Esophagus mucosa (tissue), 1 donor: Measurements from ENCODE around the gene WNT6. TPM values are rescaled to one million over a fixed set of nuclear protein-coding genes. Genes with fewer than 3 reads are reported as not detected.
A peak's percentile ranks its signal among the peaks of the same experiment; 100 is the strongest.

Experiments used
- ATAC-seq: fragments of 200-7000 bp; cut with Tn5 transposase; one replicate; pipeline ENCODE4 v1.9.1; 2020
- total RNA-seq: library from RNA; stranded (reverse); gene quantifications from one replicate; pipeline ENCODE4 v1.2.4, GENCODE V29; 2023
- donor health status: DM: yes; HTN: yes; CAD: no.

The WNT6 gene
- not detected for total RNA-seq

- peak; percentile 18 for ATAC-seq
Observed at GRCh38 chr2:218859556-218859987, at the start of gene WNT6. TSS of gene WNT6 (plus strand) at chr2:218859805. CDS start at chr2:218860038, 233 bp downstream.

GRCh38 chr2:218810256-218810655 lies 49.3 kb upstream of the WNT6 start:
- ATAC-seq, result no peak

DNA sequence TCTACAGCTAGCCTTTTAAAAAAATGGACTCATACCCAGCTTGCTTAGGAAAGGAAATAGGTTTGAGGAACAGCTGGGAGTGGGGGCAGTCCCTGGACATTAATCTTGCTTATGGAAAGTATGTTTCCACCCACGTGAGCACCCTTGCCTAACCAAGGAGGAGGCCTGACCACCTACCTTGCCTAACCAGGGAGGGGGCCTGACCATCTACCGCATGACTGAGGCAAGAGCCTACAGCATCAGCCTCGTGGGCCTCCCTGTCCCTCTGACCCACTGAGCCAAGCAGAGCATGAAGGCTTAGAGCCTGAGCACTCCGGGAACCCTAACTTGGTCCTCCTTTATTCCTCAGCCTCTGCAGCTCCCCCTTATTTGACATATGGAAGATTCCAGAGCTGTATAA lies 48.2 kb upstream of the WNT6 start:
- ATAC-seq, result no peak

DNA sequence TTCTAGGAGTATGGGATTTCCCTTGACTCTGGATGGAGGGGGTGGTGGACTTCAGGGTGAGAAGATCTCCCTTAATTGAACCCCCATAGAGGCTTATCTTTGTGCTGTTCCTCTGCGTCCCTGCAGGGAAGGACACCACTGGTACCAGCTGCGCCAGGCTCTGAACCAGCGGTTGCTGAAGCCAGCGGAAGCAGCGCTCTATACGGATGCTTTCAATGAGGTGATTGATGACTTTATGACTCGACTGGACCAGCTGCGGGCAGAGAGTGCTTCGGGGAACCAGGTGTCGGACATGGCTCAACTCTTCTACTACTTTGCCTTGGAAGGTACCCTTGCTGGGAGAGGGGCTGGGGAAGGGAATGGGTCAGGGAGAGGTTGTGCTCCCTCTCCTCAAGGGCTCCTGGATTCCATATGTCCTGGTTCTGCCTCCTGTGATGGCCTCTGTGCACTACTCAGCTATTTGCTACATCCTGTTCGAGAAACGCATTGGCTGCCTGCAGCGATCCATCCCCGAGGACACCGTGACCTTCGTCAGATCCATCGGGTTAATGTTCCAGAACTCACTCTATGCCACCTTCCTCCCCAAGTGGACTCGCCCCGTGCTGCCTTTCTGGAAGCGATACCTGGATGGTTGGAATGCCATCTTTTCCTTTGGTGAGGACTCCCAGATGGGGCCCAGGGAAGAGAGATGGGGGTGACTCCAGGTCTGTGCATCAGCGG lies 47.3 kb upstream of the WNT6 start:
- no peak for ATAC-seq

- ATAC-seq, result no peak
Observed at GRCh38 chr2:218812861-218813260, 46.7 kb upstream of the WNT6 start.

DNA sequence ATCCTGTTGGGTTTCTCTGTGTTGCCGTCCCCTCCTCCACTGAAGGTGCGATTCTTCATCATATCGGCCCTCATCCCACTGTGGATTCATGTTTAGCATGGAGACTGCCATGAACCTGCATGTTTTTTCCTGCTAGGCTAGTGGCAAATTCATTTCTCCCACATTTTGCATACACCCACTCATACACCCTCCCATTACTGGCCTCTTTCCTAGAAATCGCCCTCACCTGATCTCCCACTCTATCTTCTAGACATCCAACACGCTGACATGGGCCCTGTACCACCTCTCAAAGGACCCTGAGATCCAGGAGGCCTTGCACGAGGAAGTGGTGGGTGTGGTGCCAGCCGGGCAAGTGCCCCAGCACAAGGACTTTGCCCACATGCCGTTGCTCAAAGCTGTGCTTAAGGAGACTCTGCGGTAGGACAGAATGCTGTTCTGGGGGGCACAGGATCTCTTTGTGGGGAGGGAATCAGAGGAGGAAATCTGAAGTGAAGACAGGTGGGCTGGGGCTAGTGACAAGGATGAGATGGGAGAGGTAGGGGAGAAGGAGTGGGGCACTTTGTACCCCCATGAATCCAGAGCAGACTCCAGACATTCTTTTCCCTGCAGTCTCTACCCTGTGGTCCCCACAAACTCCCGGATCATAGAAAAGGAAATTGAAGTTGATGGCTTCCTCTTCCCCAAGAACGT lies 45.7 kb upstream of the WNT6 start:
- ATAC-seq, result no peak

DNA sequence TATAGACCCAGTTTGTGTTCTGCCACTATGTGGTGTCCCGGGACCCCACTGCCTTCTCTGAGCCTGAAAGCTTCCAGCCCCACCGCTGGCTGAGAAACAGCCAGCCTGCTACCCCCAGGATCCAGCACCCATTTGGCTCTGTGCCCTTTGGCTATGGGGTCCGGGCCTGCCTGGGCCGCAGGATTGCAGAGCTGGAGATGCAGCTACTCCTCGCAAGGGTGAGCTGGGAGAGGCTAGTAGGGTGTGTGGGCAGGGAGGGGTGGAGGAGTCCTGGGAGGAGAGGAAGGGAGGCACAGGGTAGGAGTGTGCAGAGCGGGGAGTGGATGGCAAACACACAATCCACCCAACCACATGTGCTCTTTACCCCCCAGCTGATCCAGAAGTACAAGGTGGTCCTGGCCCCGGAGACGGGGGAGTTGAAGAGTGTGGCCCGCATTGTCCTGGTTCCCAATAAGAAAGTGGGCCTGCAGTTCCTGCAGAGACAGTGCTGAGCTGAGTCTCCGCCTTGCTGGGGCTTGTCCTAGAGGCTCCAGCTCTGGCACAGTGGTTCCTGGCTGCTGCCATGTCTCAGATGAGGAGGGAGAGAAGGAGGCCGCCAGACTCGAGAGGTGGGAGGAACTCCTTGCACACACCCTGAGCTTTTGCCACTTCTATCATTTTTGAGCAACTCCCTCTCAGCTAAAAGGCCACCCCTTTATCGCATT lies 44.9 kb upstream of the WNT6 start:
- peak; percentile 51 for ATAC-seq

GRCh38 chr2:218815244-218815637 lies 44.4 kb upstream of the WNT6 start:
- ATAC-seq, result no peak

DNA sequence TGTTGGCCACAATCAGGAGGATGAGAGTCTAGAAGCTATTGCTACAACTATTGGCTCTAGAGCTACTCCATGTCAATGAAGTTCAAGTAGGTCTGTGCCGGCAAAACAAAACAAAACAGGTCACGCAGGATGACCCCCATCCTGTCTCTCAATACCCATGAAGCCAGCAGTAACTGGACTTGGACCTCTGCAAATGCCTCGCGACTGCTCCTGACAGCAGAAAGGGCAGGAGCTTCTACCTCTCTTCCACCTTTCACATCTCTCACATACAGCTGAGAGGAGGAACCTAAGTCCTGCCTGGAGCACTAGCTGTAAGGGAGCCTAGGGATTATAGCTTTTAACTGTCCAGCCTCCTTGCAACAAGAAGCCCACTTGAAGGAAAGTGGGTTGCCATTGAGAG lies 44.0 kb upstream of the WNT6 start:
- no peak for ATAC-seq

- no peak for ATAC-seq
Observed at GRCh38 chr2:218816561-218817011, 43.0 kb upstream of the WNT6 start.

- no peak for ATAC-seq
Observed at GRCh38 chr2:218819093-218819492, 40.5 kb upstream of the WNT6 start.

DNA sequence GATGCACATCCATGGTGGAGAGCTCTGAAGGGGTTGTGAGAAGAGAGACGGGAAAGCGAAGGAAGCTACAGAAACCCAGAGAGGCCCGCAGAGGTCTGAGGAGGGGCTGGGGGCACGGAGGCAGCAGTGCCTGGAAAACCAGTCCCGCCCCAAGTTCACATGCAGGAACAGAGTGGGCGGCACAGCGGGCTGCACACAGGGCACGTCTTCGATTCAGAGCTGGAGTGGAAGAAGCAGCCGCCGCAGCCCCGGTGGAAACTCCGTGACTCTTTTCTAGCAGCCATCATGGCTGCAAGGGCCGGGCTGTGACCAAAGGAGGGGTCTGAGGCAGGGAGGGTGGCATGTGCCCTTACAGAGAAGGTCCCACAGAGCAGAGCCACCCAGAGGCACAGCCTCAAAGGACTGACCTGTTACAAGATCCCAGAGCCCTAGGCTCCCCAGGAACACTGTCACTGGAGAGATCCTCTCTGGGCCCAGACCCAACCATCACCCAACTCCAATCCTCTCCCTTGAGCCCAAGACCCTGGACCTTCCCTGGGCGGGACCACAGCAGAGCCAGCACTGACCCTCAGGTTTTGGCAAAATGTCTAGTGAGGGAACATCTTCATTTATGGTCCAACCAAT lies 38.7 kb upstream of the WNT6 start:
- ATAC-seq, result no peak

- no peak for ATAC-seq
Observed at GRCh38 chr2:218821605-218822211, 37.9 kb upstream of the WNT6 start.

DNA sequence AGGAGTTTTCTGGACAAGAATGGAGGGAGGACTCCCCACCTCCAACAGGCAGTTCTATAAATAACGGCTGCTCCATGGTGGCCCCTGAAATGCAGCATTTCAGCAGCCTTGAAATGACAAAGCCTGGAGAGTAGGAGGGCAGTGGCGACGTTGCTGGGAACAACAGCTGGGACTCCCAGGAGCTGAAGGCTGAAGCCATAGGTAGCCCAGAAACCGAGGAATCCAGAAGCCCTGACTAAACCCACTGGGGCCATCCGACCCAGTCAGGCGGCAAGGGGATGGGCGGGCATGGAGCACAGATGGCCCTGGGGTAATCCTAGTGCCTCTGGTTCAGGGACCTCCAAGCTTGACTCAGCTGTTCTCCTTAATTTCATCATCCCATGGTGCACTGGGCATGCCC lies 37.0 kb upstream of the WNT6 start:
- no peak for ATAC-seq

DNA sequence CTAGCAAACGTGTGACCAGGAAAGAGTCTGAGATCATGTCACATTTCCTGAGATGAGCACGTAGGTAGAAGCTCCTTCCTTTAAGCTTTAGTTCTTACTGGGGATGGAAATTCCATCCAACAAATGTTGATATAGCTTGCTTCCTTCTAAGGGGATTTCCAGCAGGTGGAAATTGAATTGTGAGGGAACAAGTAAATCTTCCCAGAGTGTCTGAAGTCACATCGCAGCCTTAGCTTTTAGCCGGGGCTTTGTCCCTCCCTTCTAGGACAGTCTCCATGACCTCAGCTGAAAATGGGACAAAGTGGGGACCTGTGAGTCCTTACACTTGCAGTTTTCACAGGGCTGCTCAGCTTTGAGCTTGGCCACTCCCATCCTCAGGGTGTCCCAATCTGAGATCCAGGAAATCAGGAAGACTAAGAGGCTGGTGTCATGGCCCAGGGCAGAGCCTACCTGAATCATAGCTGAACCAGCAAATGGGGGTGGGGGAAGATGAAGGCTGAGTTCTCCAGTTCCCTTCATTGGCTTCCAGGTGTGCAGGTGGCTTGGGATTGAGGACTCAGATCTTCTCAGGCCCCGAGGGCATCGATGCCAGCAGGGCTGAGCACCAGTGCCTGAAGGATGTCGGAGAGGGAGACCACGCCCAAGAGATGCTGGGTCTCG lies 36.3 kb upstream of the WNT6 start:
- ATAC-seq, result no peak

GRCh38 chr2:218824004-218824403 lies 35.6 kb upstream of the WNT6 start:
- no peak for ATAC-seq

DNA sequence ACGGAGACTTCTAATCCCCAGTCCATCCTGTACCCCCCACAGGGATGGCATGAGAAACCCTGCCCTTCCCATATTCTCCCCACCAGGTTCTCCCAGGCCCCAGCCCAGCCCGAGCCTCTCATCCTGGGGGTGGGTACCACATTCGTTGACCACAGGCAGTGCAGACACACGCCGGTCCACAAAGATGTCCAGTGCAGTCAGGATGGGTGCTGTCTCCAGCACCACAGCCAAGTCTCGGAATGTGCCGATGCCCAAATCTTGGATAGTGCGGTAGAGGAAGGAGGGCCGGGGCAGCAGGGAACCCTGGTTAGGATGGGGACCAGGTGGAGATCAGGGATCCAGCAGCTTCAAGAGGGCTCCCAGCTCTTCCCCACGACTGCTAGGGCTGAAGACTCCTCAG lies 32.8 kb upstream of the WNT6 start:
- no peak for ATAC-seq

- no peak for ATAC-seq
Observed at GRCh38 chr2:218827701-218828476, 31.7 kb upstream of the WNT6 start.

GRCh38 chr2:218828477-218828778 lies 31.2 kb upstream of the WNT6 start:
- ATAC-seq, result no peak

GRCh38 chr2:218829868-218830451 lies 29.6 kb upstream of the WNT6 start:
- ATAC-seq, result peak; percentile 52
